ENCODE data around the gene LMOD1. TPM values are rescaled to one million over a fixed set of nuclear protein-coding genes. Genes with fewer than 3 reads are reported as not detected.

Gene LMOD1
- total and polyA plus RNA-seq, 2 of the 8 experiments (the other 6 are each of a cell fraction or from before 2014, with no cell fraction given) = 0.77 to 1.4 TPM

GRCh38 chr1:201893431-201893830 lies 52.9 kb downstream of the LMOD1 start (continued):
- no peak for TF ChIP-seq KDM5A (IDR thresholded peaks at IDR 0.05; ENCODE audit: low read length)
